Panc1 (cell line): ENCODE data around the gene GPC6. TPM values are rescaled to one million over a fixed set of nuclear protein-coding genes. Genes with fewer than 3 reads are reported as not detected.

Experiments
- ATAC-seq: fragments of 200-7000 bp; cut with Tn5 transposase; 2 replicates; pipeline ENCODE4 v1.9.1; 2020; ENCODE audit warnings: mild to moderate bottlenecking, moderate library complexity
- BruUV-seq: library from RNA; stranded (reverse); fragments of 400-500 nt; replicated peaks from 2 replicates; lab custom pipeline; 2021; lab: Mats Ljungman, UMichigan
- CTCF ChIA-PET: fragments of 300-600 bp; sonication (Branson Sonifier 250); formaldehyde crosslinking; loops from one replicate; lab custom pipeline; 2022; ENCODE audit warnings: antibody characterized with exemption; lab: Charles Lee
- POLR2A ChIA-PET: fragments of 300-600 bp; sonication (Branson Sonifier 250); formaldehyde crosslinking; loops from one replicate; lab custom pipeline; 2022; ENCODE audit warnings: antibody characterized with exemption; lab: Charles Lee
- DNase-seq: peaks from one replicate; pipeline ENCODE4 v3.0.0-alpha.2; 2010; ENCODE audit warnings: low read depth, low spot score
- H3K27ac ChIP-seq: 2 replicates; pipeline ENCODE4 v1.5.1; 2011; ENCODE audit warnings: mild to moderate bottlenecking, low read length, inconsistent platforms
- H3K27me3 ChIP-seq: fragments of 200-500 bp; sonication (Bioruptor generic); 2 replicates; pipeline ENCODE4 v1.6.0; 2014; ENCODE audit warnings: low read length, inconsistent platforms; ENCODE audit not compliant: control insufficient read depth, insufficient read depth
- H3K36me3 ChIP-seq: fragments of 200-500 bp; sonication (Bioruptor generic); 2 replicates; pipeline ENCODE4 v1.5.1; 2014; ENCODE audit warnings: inconsistent platforms, mild to moderate bottlenecking, low read length, moderate library complexity; ENCODE audit not compliant: control insufficient read depth, insufficient read depth
- H3K4me1 ChIP-seq: 2 replicates; pipeline ENCODE4 v1.5.1; 2011; ENCODE audit warnings: inconsistent platforms, mild to moderate bottlenecking, low read length, moderate library complexity; ENCODE audit not compliant: control insufficient read depth, insufficient read depth
- H3K4me3 ChIP-seq, 2 experiments: 2 replicates each; pipeline ENCODE4 v1.5.1; 2011 to 2012; ENCODE audit warnings: low read depth in 2 of 2, low read length in 2 of 2, mild to moderate bottlenecking in 2 of 2, inconsistent platforms in 1 of 2, moderate library complexity in 1 of 2
- H3K9me3 ChIP-seq: fragments of 200-500 bp; sonication (Bioruptor generic); 2 replicates; pipeline ENCODE4 v1.5.1; 2014; ENCODE audit warnings: low read depth, mild to moderate bottlenecking, inconsistent platforms, low read length, moderate library complexity; ENCODE audit not compliant: control insufficient read depth, insufficient read depth
- CTCF ChIP-seq: fragments of 450-650 bp; IDR thresholded peaks from 2 replicates; pipeline ENCODE4 v1.5.1; 2017; ENCODE audit warnings: mild to moderate bottlenecking
- POLR2AphosphoS5 ChIP-seq: IDR thresholded peaks from 2 replicates; pipeline ENCODE4 v1.6.1; 2012; ENCODE audit warnings: mild to moderate bottlenecking, low read depth, low read length, moderate library complexity
- REST ChIP-seq, 2 experiments: IDR thresholded peaks; 2 replicates each; pipeline ENCODE4 v1.6.1; 2011 to 2012; ENCODE audit warnings: low read depth in 2 of 2, control low read depth in 1 of 2, low read length in 1 of 2, mild to moderate bottlenecking in 1 of 2, moderate library complexity in 1 of 2; ENCODE audit not compliant: insufficient read depth in 1 of 2
- SIN3A ChIP-seq: IDR thresholded peaks from 2 replicates; pipeline ENCODE4 v1.6.1; 2012; ENCODE audit warnings: low read depth, mild to moderate bottlenecking, low read length, moderate library complexity, borderline replicate concordance; ENCODE audit not compliant: insufficient read depth
- TCF7L2 ChIP-seq: IDR thresholded peaks from 2 replicates; pipeline ENCODE4 v1.6.1; 2011; ENCODE audit warnings: mild to moderate bottlenecking, low read depth, low read length, inconsistent platforms
- in situ Hi-C: cut with HindIII; loops from 2 replicates; pipeline ENCODE4 v1.10.0; 2016; ENCODE audit warnings: low sequenced_read_pairs, low pct_unique_long_range_greater_than_20kb
- intact Hi-C: fragments of 100-400 bp; cut with micrococcal nuclease; formaldehyde crosslinking; loops from one replicate; pipeline ENCODE4 v1.10.0; 2022; ENCODE audit not compliant: unreplicated experiment
- total RNA-seq: library from RNA; stranded (reverse); gene quantifications from one replicate; pipeline ENCODE4 v1.2.1, GENCODE V29; 2021; ENCODE audit not compliant: unreplicated experiment

Gene GPC6
- total RNA-seq, 1 experiment from 2014 or later: 4.8 TPM

DNA sequence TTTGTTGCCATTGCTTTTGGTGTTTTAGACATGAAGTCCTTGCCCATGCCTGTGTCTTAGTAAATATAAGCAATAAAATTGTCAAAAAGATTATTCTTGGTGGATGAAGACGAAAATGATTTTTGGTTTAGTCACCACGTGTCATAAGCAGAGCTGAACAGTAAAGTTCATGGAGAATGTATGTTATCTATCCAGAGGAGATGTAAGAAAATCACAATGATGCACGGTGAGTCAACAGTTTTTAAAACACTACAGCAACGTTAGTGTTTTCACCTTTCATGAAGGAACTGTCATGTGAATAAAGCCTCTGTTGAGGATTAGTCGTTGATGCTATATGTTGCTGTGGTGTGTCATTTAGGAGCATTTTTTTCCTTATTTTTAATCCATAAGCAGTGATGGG lies 137.6 kb downstream of the GPC6 start:
- ATAC-seq (no peak), DNase-seq (no peak)
- H3K27me3 ChIP-seq: no peaks in the 10 kb centered on the region
- ChIA-PET POLR2A (no interaction called here), CTCF (no interaction called here)
- no peak overlapping the region for H3K4me3 ChIP-seq
- TF ChIP-seq CTCF (no peak), POLR2AphosphoS5 (no peak), TCF7L2 (no peak), SIN3A (no peak), REST (IDR thresholded peaks at IDR 0.05; ENCODE audit: insufficient read depth in 1 of 2, low read depth in 2 of 2, low read length in 1 of 2) (no peak)
- in situ Hi-C loops (no loop called here), intact Hi-C loops (no loop called here)
- H3K4me1 ChIP-seq: no peaks in the 10 kb centered on the region; the same call in 1 of the 2 replicates
- H3K9me3 ChIP-seq: no peaks in the 10 kb centered on the region
- H3K36me3 ChIP-seq: no peaks in the 10 kb centered on the region
- no peak overlapping the region for H3K27ac ChIP-seq
- no TSS peak for BruUV-seq

- no peaks in the 10 kb centered on the region for H3K27me3 ChIP-seq
- DNase-seq (no peak), ATAC-seq (no peak)
- CTCF ChIA-PET: no interaction called here
- no TSS peak for BruUV-seq
- POLR2A ChIA-PET: no interaction called here
- H3K27ac ChIP-seq: no peak overlapping the region
- intact Hi-C loops: no loop called here
- H3K4me1 ChIP-seq: no peaks in the 10 kb centered on the region
- no peaks in the 10 kb centered on the region for H3K9me3 ChIP-seq
- TF ChIP-seq POLR2AphosphoS5 (no peak), TCF7L2 (no peak), CTCF (no peak), SIN3A (no peak), REST (IDR thresholded peaks at IDR 0.05; ENCODE audit: insufficient read depth in 1 of 2, low read depth in 2 of 2, low read length in 1 of 2) (no peak)
- no peaks in the 10 kb centered on the region for H3K36me3 ChIP-seq
- H3K4me3 ChIP-seq: no peak overlapping the region
- in situ Hi-C loops: no loop called here
Measured at GRCh38 chr13:93368296-93368695, 141.7 kb downstream of the GPC6 start.
